ENCODE data around the gene COG1. TPM values are rescaled to one million over a fixed set of nuclear protein-coding genes. Genes with fewer than 3 reads are reported as not detected.
A peak's percentile ranks its signal among the peaks of the same experiment; 100 is the strongest.

The COG1 gene
- total RNA-seq, 1 donor from 2014 or later = 18.0 TPM

- peak; percentile 34 for DNase-seq
These were observed 38.5 kb downstream of the COG1 start for GRCh38 chr17:73231395-73231794.

GRCh38 chr17:73231841-73232586 lies 39.2 kb downstream of the COG1 start:
- DNase-seq = peak; percentile 96

GRCh38 chr17:73232587-73233373 lies 39.9 kb downstream of the COG1 start:
- peak; percentile 53 for DNase-seq

GRCh38 chr17:73234736-73235135 lies 41.9 kb downstream of the COG1 start:
- DNase-seq = no peak

- no peak for DNase-seq
These were observed 44.9 kb downstream of the COG1 start for GRCh38 chr17:73237714-73238113.

- peak; percentile 8 for DNase-seq
These were observed 47.7 kb downstream of the COG1 start for GRCh38 chr17:73240561-73240960.

- peak; percentile 40 for DNase-seq
These were observed 54.9 kb downstream of the COG1 start for GRCh38 chr17:73247726-73248125.

GRCh38 chr17:73248532-73248931 lies 55.7 kb downstream of the COG1 start:
- DNase-seq = no peak

- DNase-seq = no peak
These were observed 56.8 kb downstream of the COG1 start for GRCh38 chr17:73249700-73250099.

GRCh38 chr17:73250851-73251640 lies 58.2 kb downstream of the COG1 start:
- no peak for DNase-seq

- no peak for DNase-seq
These were observed 59.0 kb downstream of the COG1 start for GRCh38 chr17:73251871-73252270.

GRCh38 chr17:73255671-73256181 lies 62.9 kb downstream of the COG1 start:
- peak; percentile 67 for DNase-seq

- DNase-seq = no peak
These were observed 63.4 kb downstream of the COG1 start for GRCh38 chr17:73256220-73256619.

GRCh38 chr17:73257516-73257915 lies 64.7 kb downstream of the COG1 start:
- no peak for DNase-seq

Other genes starting within 250 kb of the COG1 start
- gene SLC39A11, start 100.4 kb upstream of the COG1 start, total RNA-seq = 11.1 and 17.4 TPM in 2 replicates
- gene SSTR2, start 28.0 kb upstream of the COG1 start, total RNA-seq = not detected in 2 replicates
- not detected in 2 replicates for gene CPSF4L, start 68.8 kb downstream of the COG1 start, total RNA-seq
- 13.8 and 16.3 TPM in 2 replicates for gene CDC42EP4, start 118.9 kb downstream of the COG1 start, total RNA-seq

Data from dermis blood vessel endothelial cell (primary cell).